GM12864 (cell line): ENCODE results near the gene ALDH3B1.
"Not testable (repeated sequence)": the region's sequence is repeated elsewhere in the genome, so short reads cannot be mapped to it uniquely, and the experiment has no call there.

Experiments
- DNase-seq: peaks from one replicate; pipeline ENCODE4 v3.0.0-alpha.2; 2011; ENCODE audit warnings: low read depth
- H3K4me3 ChIP-seq: 2 replicates; pipeline ENCODE4 v1.5.1; 2011; ENCODE audit warnings: mild to moderate bottlenecking, low read depth, low read length, control low read depth
- CTCF ChIP-seq: IDR thresholded peaks from 2 replicates; pipeline ENCODE4 v1.5.1; 2011; ENCODE audit warnings: low read depth, mild to moderate bottlenecking, moderate library complexity, low read length, control low read depth, inconsistent platforms; ENCODE audit errors: missing control alignments

Gene ALDH3B1

GRCh38 chr11:68010090-68011041, at the start of gene ALDH3B1:
TSS of gene ALDH3B1 (plus strand) at chr11:68010327. CDS start at chr11:68015298, 4,971 bp downstream.
- TF ChIP-seq CTCF: no peak
- H3K4me3 ChIP-seq: no peak within 1 kb of the TSS
- no peak for DNase-seq

- not testable (repeated sequence) for H3K4me3 ChIP-seq, DNase-seq
Observed at GRCh38 chr11:67963217-67963616, 46.9 kb upstream of the ALDH3B1 start.

GRCh38 chr11:67963879-67964278, 46.2 kb upstream of the ALDH3B1 start:
- H3K4me3 ChIP-seq, DNase-seq: not testable (repeated sequence)

GRCh38 chr11:67964746-67965145, 45.4 kb upstream of the ALDH3B1 start:
- not testable (repeated sequence) for H3K4me3 ChIP-seq, DNase-seq

GRCh38 chr11:67965830-67966348, 44.2 kb upstream of the ALDH3B1 start:
- H3K4me3 ChIP-seq, DNase-seq: not testable (repeated sequence)

- not testable (repeated sequence) for H3K4me3 ChIP-seq, DNase-seq
Observed at GRCh38 chr11:67974746-67975145, 35.4 kb upstream of the ALDH3B1 start.

- not testable (repeated sequence) for H3K4me3 ChIP-seq, DNase-seq
Observed at GRCh38 chr11:67978766-67979418, 31.2 kb upstream of the ALDH3B1 start.

GRCh38 chr11:67981226-67981625, 28.9 kb upstream of the ALDH3B1 start:
- DNase-seq: not testable (repeated sequence)

GRCh38 chr11:67982255-67982857, 27.8 kb upstream of the ALDH3B1 start:
- not testable (repeated sequence) for DNase-seq, H3K4me3 ChIP-seq

More at GRCh38 chr11:67981226-67981625, 28.9 kb upstream of the ALDH3B1 start:
- H3K4me3 ChIP-seq: not testable (repeated sequence)

GRCh38 chr11:67983951-67984350, 26.2 kb upstream of the ALDH3B1 start:
- TF ChIP-seq CTCF: no peak
- DNase-seq: no peak
- H3K4me3 ChIP-seq: no peak overlapping the region

- not testable (repeated sequence) for H3K4me3 ChIP-seq, DNase-seq
Observed at GRCh38 chr11:67985302-67985701, 24.8 kb upstream of the ALDH3B1 start.

GRCh38 chr11:67990546-67991346, 19.4 kb upstream of the ALDH3B1 start:
- H3K4me3 ChIP-seq, DNase-seq: not testable (repeated sequence)

GRCh38 chr11:67991347-67992121, 18.6 kb upstream of the ALDH3B1 start:
- not testable (repeated sequence) for H3K4me3 ChIP-seq, DNase-seq
